PC-3 (cell line): ENCODE data around the gene RANBP1. TPM values are rescaled to one million over a fixed set of nuclear protein-coding genes. Genes with fewer than 3 reads are reported as not detected.

ENCODE experiments used
- ATAC-seq: fragments of 200-7000 bp; cut with Tn5 transposase; 2 replicates; pipeline ENCODE4 v1.9.1; 2020; ENCODE audit warnings: mild to moderate bottlenecking, moderate library complexity
- BruUV-seq: library from RNA; stranded (reverse); fragments of 400-500 nt; replicated peaks from 2 replicates; lab custom pipeline; 2021; lab: Mats Ljungman, UMichigan
- CTCF ChIA-PET: fragments of 300-600 bp; sonication (Branson Sonifier 250); formaldehyde crosslinking; loops from one replicate; lab custom pipeline; 2022; ENCODE audit warnings: antibody characterized with exemption; lab: Charles Lee
- POLR2A ChIA-PET: fragments of 300-600 bp; sonication (Branson Sonifier 250); formaldehyde crosslinking; loops from one replicate; lab custom pipeline; 2022; ENCODE audit warnings: antibody characterized with exemption; ENCODE audit not compliant: unreplicated experiment; lab: Charles Lee
- DNase-seq: peaks from one replicate; pipeline ENCODE4 v3.0.0-alpha.2; 2015
- H2AFZ ChIP-seq: fragments of 300-600 bp; sonication (generic); 2 replicates; pipeline ENCODE4 v1.6.0; 2016; ENCODE audit warnings: antibody characterized with exemption, low read length
- H3F3A ChIP-seq: fragments of 300-600 bp; sonication (generic); one replicate; pipeline ENCODE4 v1.6.0; 2017; ENCODE audit warnings: antibody characterized with exemption, low read length, control low read depth, mild to moderate bottlenecking; ENCODE audit not compliant: unreplicated experiment
- H3K27ac ChIP-seq: fragments of 300-600 bp; sonication (generic); 2 replicates; pipeline ENCODE4 v1.5.1; 2016; ENCODE audit warnings: mild to moderate bottlenecking, low read length
- H3K27me3 ChIP-seq: fragments of 300-600 bp; sonication (generic); 2 replicates; pipeline ENCODE4 v1.6.1; 2016; ENCODE audit warnings: low read length, mixed read lengths
- H3K36me3 ChIP-seq: fragments of 300-600 bp; sonication (generic); 2 replicates; pipeline ENCODE4 v1.6.1; 2016; ENCODE audit warnings: low read depth, mixed run types, low read length, mixed read lengths
- H3K4me1 ChIP-seq: fragments of 300-600 bp; sonication (generic); 2 replicates; pipeline ENCODE4 v1.5.1; 2016; ENCODE audit warnings: low read length; ENCODE audit not compliant: insufficient read depth
- H3K4me2 ChIP-seq: fragments of 300-600 bp; sonication (generic); 2 replicates; pipeline ENCODE4 v1.6.0; 2016; ENCODE audit warnings: low read length
- H3K4me3 ChIP-seq: fragments of 300-600 bp; sonication (generic); 2 replicates; pipeline ENCODE4 v1.5.1; 2016; ENCODE audit warnings: mild to moderate bottlenecking, low read length, mixed read lengths
- H3K79me2 ChIP-seq: fragments of 300-600 bp; sonication (generic); 2 replicates; pipeline ENCODE4 v1.6.1; 2017; ENCODE audit warnings: low read length, mixed read lengths
- H3K9ac ChIP-seq: fragments of 300-600 bp; sonication (generic); 2 replicates; pipeline ENCODE4 v1.6.0; 2016; ENCODE audit warnings: mild to moderate bottlenecking, low read length
- H3K9me2 ChIP-seq: fragments of 300-600 bp; sonication (generic); replicated peaks from 2 replicates; pipeline ENCODE4 v1.6.1; 2016; ENCODE audit warnings: mixed run types, low read length, mixed read lengths
- H3K9me3 ChIP-seq: fragments of 300-600 bp; sonication (generic); 2 replicates; pipeline ENCODE4 v1.6.1; 2016; ENCODE audit warnings: low read length, mixed read lengths
- H4K20me1 ChIP-seq: fragments of 300-600 bp; sonication (generic); 2 replicates; pipeline ENCODE4 v1.6.1; 2016; ENCODE audit warnings: low read length, mixed read lengths
- EZH2 ChIP-seq: fragments of 300-600 bp; sonication (generic); IDR thresholded peaks from one replicate; pipeline ENCODE4 v1.6.1; 2017; ENCODE audit warnings: antibody characterized with exemption, mild to moderate bottlenecking, low read length; ENCODE audit not compliant: unreplicated experiment
- EZH2phosphoT487 ChIP-seq: fragments of 300-600 bp; sonication (generic); IDR thresholded peaks from 2 replicates; pipeline ENCODE4 v1.6.1; 2018; ENCODE audit warnings: mild to moderate bottlenecking, antibody characterized with exemption, low read length, borderline replicate concordance
- intact Hi-C: fragments of 100-400 bp; cut with micrococcal nuclease; formaldehyde crosslinking; loops from 2 replicates; pipeline ENCODE4 v1.9.0; 2023
- total RNA-seq: library from RNA; depleted of rRNA; stranded (reverse); fragments of >200 nt; gene quantifications from 2 replicates; pipeline ENCODE4 v1.2.3, GENCODE V29; 2014
- TF ChIP-seq, protein P1 (sequence below): fragments of 300-600 bp; sonication (generic); conservative IDR thresholded peaks from 2 replicates; pipeline ENCODE4 v1.5.1; 2017; ENCODE audit warnings: antibody characterized with exemption, low read depth, mild to moderate bottlenecking, low read length

RANBP1 gene
- total RNA-seq, 1 experiment from 2014 or later = 356 TPM

DNA sequence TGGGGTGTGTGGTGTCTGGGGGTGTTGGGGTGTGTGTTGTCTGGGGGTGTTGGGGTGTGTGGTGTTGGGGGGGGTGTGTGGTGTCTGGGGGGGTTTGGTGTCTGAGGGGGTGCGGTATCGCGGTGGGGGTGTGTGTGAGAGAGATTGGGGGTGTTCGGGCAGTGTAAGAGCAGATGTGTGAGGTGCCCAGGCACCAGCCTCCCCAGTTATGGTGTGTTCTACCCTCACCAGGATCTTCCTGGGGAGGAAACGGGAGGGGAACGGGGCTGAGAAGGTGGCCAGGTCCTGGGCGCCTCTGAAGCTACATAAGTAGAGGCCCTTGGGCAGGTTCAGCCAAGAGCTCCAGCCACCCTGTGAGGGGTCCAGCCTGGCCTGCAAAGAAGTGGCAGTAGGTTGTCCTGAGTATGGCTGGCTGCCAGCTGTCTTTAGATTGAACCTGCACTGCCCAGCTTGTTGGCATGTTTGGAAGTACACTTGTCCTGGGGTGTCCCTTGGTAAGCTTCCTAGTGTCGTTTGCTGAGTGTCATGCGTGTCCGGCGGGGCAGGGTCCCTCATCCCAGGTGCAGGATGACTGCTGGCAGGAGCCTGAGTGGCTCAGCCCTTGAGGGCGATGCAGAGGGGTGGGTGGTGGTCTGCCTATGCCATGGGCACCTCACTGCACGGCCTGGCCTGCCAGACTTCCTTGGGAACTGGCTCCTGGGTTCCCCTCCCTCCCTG lies 7.6 kb downstream of the RANBP1 start:
- no peak overlapping the region for H3K27ac ChIP-seq
- no TSS peak for BruUV-seq
- DNase-seq (no peak), ATAC-seq (no peak)
- H3K4me2 ChIP-seq = no peak overlapping the region
- no peak overlapping the region for H2AFZ ChIP-seq
- H3K36me3 ChIP-seq = peaks cover 14% of the 10 kb centered on the region
- intact Hi-C loops = no loop called here
- peaks cover 12% of the 10 kb centered on the region for H3K4me1 ChIP-seq
- no peaks in the 10 kb centered on the region for H3F3A ChIP-seq
- ChIA-PET CTCF (no interaction called here), POLR2A (no interaction called here)
- no peak overlapping the region for H3K4me3 ChIP-seq
- H3K9me2 ChIP-seq = no peaks in the 10 kb centered on the region
- H3K9me3 ChIP-seq = no peaks in the 10 kb centered on the region
- H3K9ac ChIP-seq = no peak overlapping the region
- TF ChIP-seq, protein P1, sequence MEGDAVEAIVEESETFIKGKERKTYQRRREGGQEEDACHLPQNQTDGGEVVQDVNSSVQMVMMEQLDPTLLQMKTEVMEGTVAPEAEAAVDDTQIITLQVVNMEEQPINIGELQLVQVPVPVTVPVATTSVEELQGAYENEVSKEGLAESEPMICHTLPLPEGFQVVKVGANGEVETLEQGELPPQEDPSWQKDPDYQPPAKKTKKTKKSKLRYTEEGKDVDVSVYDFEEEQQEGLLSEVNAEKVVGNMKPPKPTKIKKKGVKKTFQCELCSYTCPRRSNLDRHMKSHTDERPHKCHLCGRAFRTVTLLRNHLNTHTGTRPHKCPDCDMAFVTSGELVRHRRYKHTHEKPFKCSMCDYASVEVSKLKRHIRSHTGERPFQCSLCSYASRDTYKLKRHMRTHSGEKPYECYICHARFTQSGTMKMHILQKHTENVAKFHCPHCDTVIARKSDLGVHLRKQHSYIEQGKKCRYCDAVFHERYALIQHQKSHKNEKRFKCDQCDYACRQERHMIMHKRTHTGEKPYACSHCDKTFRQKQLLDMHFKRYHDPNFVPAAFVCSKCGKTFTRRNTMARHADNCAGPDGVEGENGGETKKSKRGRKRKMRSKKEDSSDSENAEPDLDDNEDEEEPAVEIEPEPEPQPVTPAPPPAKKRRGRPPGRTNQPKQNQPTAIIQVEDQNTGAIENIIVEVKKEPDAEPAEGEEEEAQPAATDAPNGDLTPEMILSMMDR = no peak
- TF ChIP-seq EZH2phosphoT487 (no peak), EZH2 (no peak)
- H3K79me2 ChIP-seq = peaks cover 47% of the 10 kb centered on the region
- no peaks in the 10 kb centered on the region for H3K27me3 ChIP-seq
- H4K20me1 ChIP-seq = no peaks in the 10 kb centered on the region

DNA sequence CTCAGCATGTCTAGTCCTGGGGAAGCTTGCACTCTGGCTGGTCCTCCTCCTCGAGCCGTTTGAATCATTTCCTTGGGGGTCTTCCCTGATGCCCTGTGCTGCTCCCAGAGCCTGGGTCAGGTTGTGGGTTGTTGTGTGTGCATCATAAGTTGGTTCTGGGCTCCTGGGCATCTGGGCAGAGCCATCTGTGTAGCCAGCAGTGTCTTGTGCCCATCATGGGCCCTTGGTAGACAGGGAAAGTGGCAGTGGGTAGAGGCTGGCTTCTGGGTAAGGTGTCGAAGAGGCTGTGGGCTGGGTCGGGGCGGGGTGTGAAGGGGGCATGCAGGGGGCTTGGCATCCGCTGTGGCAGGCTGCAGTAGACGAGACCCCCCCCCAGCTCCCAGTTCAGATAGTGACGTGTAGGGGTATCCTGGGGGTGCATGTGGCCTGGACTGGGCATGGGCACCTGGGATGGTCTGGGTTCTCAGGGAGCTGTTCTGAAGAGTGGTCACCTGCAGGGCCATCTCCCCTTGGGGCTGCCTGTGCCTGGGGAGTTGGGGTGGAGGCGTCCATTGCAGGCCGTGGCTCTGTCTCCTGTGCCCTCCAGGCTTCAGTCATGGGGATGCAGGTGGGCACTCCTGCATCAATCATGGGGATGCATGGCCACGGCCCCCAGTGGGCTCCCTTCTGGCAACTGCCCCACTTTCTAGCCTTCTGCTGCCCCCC lies 8.3 kb downstream of the RANBP1 start:
- ATAC-seq (no peak), DNase-seq (no peak)
- POLR2A ChIA-PET = no interaction called here
- no peak overlapping the region for H3K4me3 ChIP-seq
- TF ChIP-seq, protein P1 = no peak
- TF ChIP-seq EZH2 = no peak
- TF ChIP-seq EZH2phosphoT487 = no peak
- H3K4me2 ChIP-seq = no peak overlapping the region
- H2AFZ ChIP-seq = no peak overlapping the region
- H3K36me3 ChIP-seq = peaks cover 14% of the 10 kb centered on the region
- no peak overlapping the region for H3K9ac ChIP-seq
- BruUV-seq = no TSS peak
- peaks cover 5% of the 10 kb centered on the region for H3K4me1 ChIP-seq
- H3K27me3 ChIP-seq = no peaks in the 10 kb centered on the region
- no peaks in the 10 kb centered on the region for H3F3A ChIP-seq
- H4K20me1 ChIP-seq = no peaks in the 10 kb centered on the region
- CTCF ChIA-PET = no interaction called here
- intact Hi-C loops = no loop called here
- no peaks in the 10 kb centered on the region for H3K9me2 ChIP-seq
- no peaks in the 10 kb centered on the region for H3K9me3 ChIP-seq
- peaks cover 40% of the 10 kb centered on the region for H3K79me2 ChIP-seq
- H3K27ac ChIP-seq = no peak overlapping the region
